NCI-H1092 treated with DMSO at 0.1 percent for 48 hours (cell line): ENCODE data around the gene TMEM17.

Source experiments
- DNase-seq: peaks from one replicate; lab custom pipeline; 2025; lab: John Stamatoyannopoulos, UW

The TMEM17 gene

DNA sequence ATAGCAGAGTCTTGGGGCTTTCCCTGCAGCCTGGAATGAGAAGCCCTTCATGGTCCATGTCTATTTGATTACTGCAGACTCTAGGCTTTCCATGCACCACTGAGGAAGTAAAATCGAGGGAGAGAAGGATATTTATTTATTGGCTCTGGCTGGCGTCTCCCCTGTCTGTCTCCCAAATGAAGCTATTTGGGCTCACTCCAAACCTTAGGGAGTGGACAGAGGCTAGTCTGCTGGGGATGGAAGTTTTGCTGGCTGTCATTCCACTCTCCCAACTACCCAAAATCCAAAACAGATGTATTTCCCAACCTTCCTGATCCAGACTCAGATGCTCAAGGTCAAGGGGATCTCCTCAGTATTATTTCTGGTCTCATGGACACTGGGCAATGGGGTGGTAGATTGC, 33.7 kb downstream of the TMEM17 start:
- DNase-seq, result no peak

DNA sequence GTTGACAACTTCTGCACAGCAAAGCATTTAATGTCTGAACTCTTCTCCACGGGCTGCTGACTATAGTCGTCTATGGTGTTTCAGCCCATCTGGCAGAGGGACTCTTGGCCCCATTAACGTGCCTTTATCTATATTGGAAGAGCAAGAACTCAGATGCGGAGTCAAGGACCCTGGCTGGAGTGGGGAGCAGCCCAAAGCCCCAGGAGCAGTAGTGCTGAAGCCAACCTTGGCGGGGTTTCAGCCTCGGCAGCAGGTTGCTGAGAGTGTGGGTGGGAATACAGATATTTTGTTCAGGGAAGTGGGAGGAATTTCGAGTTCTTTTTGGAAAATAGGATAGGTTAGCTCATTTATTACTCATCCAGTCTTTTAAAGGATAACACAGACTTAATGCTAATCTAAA, 34.2 kb downstream of the TMEM17 start:
- DNase-seq, result peak; percentile 44

DNA sequence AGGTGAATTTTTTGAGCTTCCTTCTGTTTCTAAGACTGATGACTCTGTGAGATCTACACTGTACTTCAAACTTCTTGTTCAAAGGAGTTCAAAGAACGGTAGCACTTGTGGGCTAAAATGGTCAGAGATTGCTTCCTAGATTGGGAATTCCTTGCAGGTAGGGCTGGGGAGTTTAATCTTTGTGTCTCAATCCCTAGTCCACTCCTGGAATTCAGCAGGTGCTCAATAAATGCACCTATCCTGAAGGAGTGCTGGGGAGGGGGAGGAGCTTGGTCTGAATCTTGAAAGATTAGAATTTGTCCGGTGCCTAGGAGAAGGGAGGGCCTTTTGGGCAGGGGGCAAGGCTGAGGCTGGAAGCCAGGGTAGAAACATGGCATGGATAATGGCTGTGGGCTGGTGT, 34.6 kb downstream of the TMEM17 start:
- DNase-seq, result no peak

DNA sequence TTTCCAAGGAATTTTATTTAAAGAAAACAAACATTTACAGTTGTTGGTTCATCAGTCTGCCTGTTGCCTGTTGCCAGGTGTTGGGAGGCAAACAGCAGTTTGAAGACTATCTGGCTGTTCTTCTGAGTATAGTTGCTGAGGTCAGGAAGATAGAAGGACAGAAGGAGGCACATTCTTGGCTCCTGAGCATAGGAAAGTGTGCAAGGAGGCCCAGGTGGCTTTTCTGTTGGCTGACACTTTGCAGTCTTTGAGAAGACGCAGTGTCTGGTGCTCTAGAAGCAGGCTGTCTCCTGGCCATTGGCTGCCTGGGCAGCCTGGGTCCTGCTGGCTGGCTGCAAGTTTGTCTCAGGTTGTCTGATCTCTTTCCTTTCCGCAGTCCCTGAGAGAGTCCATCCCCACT, 36.4 kb downstream of the TMEM17 start:
- no peak for DNase-seq

DNA sequence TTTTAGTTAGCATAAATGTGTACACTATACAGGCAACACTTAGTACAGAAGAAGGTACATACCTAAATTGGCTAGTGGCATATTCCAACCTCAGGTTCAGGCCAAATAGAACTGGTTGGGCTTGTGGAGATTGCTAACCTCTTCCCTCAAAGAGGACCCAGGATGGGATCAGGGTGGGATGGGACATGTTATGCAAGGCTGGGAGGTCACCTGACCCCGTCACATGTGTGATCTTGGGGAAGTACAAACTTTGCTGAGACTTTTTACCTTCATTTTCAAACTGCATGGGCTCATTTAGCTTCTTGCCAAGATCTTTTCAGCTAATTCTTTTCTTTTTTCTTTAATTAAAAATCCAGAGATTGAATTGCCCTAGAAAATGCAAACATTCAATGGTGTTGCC, 36.9 kb downstream of the TMEM17 start:
- DNase-seq, result no peak

DNA sequence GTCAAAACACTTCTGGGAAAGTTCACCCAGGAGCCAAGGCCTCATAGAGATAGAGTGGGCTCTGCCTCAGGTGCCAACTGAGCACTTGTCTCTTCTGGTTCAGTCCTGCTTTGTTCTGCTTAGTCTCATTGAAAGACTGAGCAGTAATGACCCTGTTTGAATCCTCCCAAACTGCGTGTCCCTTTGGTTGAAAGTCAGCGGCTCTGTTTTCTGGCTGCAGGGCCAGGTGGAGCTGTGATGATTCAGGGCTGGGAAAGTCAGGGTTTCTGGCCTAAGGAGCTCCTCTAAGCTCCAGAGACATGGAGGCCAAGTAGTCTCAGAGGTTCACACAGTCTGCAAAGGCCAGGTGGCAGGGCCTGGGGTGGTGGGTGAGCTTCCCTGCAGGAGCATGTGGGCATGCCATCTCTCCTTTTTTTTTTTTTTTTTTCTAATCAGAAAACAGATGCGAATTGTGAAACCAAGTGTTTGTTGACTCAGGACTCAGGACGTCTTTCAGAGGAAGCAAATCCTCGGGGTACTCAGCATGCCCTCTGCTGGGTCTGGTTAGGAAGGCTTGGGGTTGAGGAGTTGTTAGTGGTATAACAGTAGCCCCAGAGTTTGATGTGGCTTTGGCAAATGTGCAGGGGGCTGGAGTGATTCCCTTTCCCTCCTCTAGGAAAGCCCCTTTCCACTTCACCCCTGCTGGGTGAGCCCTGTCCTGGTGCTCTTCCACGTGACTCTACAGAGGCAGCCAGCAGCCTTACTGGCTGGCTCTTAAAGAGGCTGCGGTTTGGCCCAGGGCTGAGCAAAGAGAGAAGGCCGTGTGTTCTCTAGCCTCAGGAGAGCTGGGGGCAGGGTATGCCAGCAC, 38.3 kb downstream of the TMEM17 start:
- no peak for DNase-seq

DNA sequence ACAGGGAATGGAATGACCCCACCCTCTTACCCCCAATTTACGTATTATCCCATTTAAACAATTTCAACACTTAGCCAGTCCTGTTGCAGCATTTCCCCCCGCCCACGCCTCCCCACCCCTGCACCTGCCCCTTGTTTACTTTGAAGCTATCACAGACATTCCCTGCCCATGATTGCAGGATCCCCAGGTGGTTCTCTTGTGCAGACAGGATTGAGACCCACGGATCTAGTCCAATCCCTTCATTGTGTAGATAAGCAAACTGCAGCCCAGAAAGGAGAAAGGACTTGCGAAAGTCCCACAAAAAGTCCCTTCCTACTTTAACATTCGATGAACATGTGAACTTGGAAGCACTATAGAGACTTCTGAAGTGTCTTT, 38.9 kb downstream of the TMEM17 start:
- peak; percentile 4 for DNase-seq

DNA sequence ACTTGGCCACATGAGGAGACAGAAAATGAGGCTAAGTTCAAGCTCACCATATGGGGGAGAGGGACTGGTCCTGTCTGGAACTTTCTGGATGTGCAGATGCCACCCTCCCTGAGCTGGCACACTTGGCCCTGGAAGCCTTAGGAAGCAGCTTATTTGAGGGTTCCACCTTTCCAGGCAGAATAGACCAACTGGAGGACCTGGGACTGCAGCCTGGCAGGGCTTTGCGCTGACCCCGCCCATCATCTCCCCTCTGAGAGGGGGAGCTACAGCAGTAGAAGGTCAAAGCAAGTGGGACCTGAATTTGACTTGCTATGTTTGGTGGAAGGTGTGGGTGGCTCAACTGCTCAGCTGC, 39.5 kb downstream of the TMEM17 start:
- DNase-seq, result no peak

DNA sequence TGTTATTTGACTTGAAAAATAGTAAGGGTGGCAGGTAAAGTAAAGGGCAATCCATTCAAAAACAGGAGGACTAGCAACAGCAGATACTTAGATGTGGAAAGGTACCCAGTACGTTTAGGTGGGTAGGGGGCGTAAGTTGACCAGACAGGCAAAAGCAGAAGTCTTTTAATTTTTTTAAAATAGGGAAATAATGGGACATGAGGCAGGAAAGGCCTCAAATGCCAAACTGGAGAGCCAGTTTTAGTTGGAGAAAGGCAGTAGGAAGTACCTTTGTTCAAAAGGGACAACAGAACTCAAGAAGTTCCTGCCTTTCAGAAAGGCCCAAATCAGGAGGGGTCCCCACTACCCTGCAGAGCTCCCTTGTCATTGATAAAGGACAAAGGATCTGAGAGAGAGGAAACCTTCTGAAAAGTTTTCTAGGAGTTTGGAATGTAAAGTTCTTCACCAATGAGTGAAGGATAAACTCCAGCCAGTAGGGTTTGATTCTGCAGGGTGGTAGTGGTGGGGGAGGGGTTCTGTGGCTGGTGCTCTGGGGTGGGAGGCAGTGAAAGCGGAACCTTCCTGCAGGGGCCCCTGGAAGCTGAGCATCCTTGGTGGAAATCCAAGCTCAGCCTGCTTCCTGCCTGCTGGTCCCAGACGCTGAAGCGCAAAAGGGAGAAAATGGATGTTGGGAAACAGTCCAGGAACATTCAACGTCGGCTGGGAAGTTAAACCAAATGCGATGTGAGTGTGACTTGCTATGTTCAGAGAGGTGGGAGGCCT, 40.1 kb downstream of the TMEM17 start:
- DNase-seq, result peak; percentile 12

DNA sequence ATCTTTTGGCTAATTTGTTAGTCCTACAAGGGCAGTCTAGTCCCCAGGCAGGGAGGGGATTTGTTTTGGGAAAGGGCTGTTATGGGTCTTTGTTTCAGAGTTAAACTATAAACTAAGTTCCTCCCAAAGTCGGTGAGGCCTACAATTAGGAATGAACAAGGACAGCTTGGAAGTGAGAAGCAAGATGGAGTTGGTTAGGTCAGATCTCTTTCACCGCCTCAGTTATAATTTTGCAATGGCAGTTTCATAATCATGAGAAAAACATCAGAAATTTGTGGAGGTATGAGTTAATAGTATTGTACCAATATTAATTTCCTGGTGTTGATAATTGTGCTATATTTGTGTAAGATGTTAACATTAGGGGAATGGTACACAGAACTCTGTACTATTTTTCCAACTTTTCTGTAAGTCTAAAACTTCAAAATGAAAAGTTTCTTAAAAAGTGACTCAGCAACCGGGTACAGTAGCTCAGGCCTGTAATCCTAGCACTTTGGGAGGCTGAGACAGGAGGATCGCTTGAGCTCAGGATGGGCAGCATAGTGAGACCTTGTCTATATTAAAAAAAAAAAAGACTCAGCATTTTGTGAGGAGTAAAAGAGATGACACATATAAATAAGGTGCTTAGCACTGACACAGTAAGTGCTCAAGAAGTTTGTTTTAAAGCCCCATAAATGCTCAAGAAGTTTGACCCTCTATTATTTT, 40.8 kb downstream of the TMEM17 start:
- no peak for DNase-seq

DNA sequence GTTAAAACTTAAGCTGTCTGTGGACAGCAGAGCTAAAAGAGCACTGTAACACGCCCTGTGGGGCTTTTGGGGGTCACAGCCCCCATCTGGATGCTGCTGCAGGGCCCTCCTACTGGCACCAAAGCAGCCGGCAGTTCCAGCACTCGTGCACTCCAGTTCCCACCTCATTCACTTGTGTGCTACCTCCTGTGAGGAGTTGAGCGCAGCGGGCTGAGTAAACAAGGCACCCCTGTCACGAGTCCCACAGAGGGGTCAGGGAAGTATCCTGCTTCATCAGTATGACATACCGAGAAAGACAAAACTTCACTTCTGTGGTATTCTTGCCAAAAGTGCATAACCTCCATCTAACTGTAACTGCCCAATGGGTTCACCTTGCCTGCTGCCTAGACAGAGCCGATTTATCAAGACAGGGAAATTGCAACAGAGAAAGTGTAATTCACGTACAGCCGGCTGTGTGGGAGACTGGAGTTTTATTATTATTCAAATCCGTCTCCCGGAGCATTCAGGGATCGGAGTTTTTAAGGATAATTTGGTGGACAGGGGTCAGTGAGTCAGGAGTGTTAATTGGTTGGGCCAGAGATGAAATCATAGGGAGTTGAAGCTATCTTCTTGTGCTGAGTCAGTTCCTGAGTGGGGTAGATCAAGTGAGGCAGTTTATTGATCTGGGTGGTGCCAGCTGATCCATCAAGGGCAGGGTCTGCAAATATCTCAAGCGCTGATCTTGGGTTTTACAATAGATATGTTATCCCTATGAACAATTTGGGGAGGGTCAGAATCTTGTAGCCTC, 41.6 kb downstream of the TMEM17 start:
- DNase-seq, result no peak

DNA sequence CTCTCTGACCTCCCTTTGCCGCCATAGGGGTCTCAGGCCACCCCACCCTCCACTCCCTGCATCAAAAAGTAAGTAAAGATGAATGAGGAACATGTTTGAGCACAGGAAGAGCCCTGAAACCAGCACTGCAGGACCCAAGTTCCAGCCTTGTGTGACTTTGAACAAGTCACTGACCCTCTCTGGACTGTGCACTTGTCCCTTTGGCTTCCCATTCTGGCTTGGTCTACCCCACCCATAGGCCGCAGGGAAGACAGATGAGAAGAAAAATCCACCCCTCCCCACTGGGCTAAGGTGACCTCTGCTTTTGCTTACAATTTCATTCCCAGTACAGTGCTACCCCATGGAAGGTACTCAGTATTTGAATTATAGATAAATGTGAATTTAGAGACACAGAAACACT, 43.8 kb downstream of the TMEM17 start:
- DNase-seq, result no peak

DNA sequence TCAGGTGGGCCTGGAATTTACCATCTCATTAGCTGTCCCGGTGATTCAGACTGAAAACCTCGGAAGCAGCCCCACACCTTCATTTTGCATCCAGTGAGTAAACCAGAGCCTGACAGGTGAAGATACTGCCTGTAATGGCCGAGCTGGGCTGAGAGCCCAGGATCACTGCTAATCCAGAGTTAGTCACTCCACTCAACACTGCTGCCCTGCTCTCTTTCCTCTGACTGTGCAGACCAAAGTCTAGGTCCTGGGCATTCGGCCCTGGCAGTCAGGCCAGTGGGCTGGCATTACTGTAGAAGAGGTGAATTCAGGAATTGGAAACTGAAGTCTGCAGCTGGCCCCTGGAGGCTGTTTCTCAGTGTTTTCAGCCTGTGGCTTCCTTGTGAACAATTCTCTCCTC, 44.3 kb downstream of the TMEM17 start:
- no peak for DNase-seq

DNA sequence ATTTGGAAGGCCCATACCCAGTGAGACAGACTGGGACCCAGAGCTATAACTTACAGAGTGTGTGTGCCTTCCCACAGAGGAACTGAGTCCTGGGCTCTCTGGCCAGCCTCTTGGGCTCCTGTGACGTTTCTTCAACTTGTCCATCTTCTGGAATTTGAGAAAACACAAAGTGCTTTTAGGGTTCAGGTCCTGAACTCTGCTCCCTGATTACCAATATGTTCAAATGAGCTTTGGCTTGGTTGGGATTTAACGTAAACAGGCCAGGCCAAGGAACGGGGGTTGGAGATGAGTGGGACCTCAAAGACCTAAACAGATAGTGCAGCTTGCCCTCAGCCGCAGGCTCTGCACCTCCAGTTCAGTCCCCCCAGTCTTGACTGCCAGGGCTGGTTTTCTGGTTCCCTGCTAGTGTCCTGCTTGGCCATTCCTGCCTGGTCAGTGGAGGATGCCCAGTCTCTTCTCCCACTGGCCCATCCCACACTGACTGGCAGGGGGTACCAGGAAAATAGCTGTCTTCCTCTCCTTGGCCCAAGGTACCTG, 44.9 kb downstream of the TMEM17 start:
- no peak for DNase-seq

DNA sequence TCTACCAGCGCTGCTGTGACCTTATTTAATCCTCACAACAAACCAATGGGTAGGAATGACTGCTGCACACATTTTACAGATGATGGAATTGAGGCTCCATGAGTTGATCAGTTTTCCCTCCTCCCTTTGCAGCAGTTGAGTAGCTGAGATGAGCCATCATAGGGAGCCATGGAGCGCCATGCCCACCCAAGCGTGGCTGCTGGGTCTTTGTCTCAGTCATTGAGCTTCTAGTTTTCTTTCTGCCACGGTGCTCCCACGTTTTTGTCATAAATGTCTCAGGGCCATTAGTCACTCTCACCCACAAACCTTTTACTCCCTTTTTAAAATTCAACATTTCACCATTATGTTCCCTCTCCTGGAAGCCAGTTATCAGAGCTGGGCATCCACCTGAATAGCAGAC, 45.8 kb downstream of the TMEM17 start:
- no peak for DNase-seq

DNA sequence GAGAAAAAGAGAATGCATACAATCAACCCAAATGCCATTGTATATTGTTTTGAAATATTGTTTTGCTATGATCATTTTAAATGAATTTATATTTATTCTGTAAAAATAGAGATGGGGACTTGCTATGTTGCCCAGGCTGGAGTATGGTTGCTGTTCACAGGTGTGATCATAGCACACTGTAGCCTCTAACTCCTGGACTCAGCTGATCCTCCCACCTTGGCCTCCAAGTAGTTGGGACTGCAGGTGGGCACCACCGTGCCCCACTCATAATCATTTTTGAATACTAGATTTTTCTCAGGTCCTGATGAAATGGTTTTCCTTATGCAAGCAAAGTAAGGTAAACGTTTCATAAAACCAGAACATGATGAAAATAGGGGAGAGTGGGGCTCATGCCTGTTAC, 46.3 kb downstream of the TMEM17 start:
- DNase-seq, result no peak

DNA sequence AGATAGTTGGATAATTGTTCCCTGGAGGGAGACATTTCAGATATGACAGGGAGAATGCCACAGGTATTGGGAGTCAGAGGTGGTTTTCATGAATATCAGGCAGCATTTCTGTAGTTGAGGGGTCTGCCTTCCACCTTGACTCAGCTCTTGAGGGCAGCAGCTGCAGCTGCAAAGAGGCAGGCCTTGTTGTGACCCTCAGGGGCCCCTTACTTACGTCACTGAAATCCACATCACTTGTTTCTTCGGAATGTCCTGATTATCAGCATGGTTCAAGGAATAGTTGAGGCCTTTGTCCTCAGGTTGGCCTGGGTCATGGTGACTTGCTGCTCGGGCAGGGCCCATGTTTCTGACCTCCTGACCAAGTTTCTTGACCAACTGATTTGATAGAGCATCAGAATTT, 46.9 kb downstream of the TMEM17 start:
- no peak for DNase-seq

DNA sequence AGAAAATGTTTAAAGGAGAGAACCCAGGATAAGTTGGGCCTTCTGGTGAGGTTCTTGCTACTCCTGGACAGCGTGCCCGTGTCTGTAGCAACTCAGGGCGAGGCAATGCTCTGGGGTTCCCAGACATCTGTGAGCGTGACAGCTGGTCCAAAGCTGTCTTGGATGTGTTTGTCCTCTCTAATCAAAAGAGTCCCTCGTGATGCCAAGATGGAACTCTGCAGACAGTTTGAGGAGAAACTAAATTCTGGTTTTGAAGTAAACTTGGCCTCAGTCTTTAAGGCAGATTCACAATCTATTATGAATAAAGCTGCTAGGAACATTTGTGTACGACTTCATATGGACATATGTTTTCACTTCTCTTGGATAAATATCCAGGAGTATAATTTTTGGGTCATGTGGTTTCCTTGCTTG, 47.3 kb downstream of the TMEM17 start:
- DNase-seq, result no peak

DNA sequence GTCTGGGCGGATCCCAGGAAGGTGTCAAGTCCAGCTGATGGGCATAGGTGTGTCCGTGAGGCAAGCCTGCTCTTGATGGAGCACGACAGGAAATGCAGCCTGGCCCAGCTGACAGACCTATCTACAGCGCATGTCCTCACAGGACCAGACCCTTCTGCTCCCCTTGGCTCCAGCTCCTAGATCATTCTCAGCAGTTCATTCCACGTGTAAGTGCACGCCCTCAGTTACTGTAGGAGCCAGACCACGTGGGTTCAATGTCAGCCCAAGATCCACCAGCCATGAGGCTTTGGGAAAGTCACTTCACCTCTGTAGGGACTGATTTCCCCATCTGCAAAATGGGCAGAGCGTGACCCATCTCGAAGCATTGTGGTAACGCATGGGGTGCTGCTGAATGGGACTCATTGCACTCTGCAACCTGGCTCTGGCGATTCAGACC, 47.8 kb downstream of the TMEM17 start:
- DNase-seq, result no peak

DNA sequence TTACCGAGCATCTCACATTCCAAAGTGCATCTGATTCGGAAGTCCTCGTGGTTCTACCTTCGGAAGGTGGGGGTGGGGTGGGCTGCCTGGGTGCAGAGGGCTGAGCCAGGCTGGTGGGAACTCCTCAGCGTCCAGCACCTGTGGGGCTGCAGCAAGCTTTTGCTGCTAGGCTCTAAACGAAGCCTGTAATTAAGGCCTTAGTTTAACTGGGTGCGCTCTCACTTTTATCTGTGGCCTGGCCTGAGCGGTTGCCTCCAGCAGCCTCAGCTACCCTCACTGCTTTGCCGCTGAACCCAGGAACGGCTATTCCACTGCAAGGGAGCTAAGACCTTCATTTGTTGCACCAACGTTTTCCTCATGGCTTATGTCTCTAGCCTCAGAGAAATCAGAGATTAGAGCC, 48.4 kb downstream of the TMEM17 start:
- no peak for DNase-seq

DNA sequence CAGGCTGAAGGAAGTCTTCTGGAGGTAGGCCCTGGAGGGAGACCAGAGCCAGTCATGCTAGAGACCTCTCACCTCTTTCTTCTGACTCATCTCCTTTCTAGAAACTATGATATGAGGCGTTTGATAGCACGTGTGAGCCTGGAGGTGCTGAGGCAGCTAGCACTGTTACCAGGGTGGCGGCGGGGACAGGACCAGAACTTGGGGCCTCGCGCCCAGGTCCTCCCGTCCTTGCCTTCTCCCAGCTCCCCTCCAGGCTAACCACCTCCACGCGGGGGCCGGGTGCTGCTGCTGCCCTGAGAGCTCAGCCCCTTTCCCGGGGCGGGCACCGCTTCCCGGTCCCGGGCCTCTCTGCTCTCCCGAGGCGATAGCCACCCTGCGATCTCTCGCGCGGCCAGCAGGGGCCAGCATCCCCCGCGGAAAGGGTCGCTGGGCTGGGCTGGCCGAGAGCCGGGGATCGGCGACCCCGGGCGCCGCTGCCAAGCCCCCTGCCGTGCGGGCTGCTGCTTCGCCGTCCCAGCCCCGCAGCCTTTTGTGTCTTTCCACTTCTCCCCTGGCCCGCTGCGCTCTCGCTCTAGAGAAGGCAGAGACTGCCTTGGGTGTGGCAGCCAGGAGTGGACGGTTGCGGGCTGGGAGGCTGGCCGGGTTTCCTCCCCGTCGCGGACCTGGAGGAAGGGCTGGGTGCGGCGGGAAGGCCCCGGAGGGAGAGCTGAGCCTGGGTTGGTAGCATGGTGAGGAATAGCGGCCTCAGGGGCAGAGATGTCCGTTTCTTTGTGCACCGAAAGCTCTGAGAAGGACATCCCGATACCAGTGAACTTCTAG, 49.1 kb downstream of the TMEM17 start:
- peak; percentile 26 for DNase-seq
